Measurements from ENCODE around the gene PSMB5. TPM values are rescaled to one million over a fixed set of nuclear protein-coding genes. Genes with fewer than 3 reads are reported as not detected.

The PSMB5 gene
- total RNA-seq, 2 donors from 2014 or later = 47.4 to 79.7 TPM

DNA sequence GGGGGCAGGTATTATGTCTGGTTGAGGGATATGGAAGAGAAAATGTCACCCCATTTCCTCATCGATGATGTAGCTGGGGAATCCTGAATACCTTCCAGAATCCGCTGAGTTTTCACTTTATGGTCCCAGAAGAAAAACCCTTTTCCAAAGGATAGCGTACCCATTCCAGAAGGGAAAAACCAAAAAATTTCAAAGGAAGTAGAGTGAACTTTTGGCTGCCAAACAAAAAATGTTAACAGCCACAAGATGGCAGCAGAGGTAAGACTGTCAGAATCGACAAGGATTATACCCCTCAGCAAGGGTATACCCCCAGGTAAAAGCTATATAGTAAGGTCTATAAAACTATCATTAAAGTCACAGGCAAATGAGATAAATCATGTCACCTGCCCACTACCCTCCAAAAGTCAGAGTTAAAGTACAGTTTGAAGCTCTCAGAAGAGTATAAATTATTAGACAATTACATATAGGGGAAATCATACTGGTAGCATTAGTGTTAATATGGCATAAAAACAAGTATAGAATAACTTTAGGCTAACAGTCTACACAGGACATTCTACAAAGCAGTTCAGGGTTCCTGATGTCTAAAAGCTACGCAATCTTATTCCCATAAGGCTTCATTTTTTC lies 42.2 kb upstream of the PSMB5 start:
- peaks cover 11 to 28% of the 10 kb centered on the region in 2 donors for H3K4me1 ChIP-seq (ENCODE audit: control insufficient read depth in 1 of 2, low read depth in 2 of 2)
- no peak for ATAC-seq (ENCODE audit: insufficient number of reproducible peaks, low FRiP score, low read depth)
- H3K4me3 ChIP-seq = no peak overlapping the region
- H3K27ac ChIP-seq = peak overlapping the region in 1 of 2 donors; percentile 13
- no peaks in the 10 kb centered on the region for H3K9me3 ChIP-seq
- peaks cover 71% of the 10 kb centered on the region for H3K36me3 ChIP-seq
- no peak for DNase-seq (ENCODE audit: low spot score)
- H3K27me3 ChIP-seq (replicated peaks; ENCODE audit: insufficient read depth) = no peaks in the 10 kb centered on the region
- TF ChIP-seq, protein P1, sequence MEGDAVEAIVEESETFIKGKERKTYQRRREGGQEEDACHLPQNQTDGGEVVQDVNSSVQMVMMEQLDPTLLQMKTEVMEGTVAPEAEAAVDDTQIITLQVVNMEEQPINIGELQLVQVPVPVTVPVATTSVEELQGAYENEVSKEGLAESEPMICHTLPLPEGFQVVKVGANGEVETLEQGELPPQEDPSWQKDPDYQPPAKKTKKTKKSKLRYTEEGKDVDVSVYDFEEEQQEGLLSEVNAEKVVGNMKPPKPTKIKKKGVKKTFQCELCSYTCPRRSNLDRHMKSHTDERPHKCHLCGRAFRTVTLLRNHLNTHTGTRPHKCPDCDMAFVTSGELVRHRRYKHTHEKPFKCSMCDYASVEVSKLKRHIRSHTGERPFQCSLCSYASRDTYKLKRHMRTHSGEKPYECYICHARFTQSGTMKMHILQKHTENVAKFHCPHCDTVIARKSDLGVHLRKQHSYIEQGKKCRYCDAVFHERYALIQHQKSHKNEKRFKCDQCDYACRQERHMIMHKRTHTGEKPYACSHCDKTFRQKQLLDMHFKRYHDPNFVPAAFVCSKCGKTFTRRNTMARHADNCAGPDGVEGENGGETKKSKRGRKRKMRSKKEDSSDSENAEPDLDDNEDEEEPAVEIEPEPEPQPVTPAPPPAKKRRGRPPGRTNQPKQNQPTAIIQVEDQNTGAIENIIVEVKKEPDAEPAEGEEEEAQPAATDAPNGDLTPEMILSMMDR (IDR thresholded peaks at IDR 0.05) = peak; percentile 56

DNA sequence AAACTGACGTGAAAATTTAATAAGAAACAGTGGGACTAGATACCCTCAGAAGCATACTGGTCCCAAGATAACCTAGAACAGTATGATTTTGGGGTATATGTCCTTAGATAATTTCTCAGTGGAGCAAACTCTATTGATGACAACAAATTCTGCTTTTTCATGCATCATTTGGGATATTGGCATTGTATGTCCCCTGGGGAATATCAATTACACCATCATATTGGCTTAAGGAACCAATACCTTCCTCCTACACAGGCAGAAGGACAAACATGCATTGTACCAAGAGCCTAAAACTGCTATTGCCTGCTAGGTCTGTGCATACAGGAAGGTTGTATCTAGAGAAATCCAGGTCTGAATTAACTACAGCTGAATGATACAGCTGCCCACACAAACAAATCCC lies 40.2 kb upstream of the PSMB5 start:
- H3K9me3 ChIP-seq = no peaks in the 10 kb centered on the region
- DNase-seq (ENCODE audit: low spot score) (no peak), ATAC-seq (ENCODE audit: insufficient number of reproducible peaks, low FRiP score, low read depth) (no peak)
- no peaks in the 10 kb centered on the region for H3K27me3 ChIP-seq (replicated peaks; ENCODE audit: insufficient read depth)
- H3K4me1 ChIP-seq (ENCODE audit: control insufficient read depth in 1 of 2, low read depth in 2 of 2) = peaks cover 20 to 42% of the 10 kb centered on the region in 2 donors
- peaks cover 51% of the 10 kb centered on the region for H3K36me3 ChIP-seq
- TF ChIP-seq, protein P1 (IDR thresholded peaks at IDR 0.05) = no peak
- no peak overlapping the region for H3K4me3 ChIP-seq
- H3K27ac ChIP-seq = no peak overlapping the region

DNA sequence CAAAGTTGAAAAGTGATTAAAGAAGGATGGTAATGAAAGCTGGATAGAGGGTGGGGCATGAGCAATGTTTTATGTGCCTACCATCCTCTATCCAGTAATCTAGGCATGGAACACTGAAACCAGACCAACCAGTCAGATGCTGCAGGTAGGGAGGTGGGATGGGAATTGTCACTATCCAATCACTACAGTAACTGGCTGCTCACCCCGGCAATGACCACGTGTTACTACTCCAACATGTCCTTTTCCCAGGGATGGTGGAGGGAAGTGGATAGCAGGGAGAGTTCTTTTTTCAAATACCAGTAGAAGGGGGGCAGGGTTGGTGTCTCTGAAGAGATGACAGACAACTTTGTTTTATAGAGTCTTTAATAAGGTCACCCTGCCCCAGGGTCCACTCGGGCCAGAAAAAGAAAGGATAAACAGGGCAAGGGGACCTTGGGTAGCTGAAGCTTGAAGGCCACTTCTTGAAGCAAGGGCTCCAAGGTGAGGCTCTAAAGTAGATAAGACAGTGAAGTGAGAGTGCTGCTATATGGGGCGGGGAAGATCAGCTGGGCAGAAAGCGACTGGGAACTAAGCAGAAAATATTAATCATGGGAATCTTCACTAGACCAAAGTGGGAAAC lies 37.3 kb upstream of the PSMB5 start:
- Histone ChIP-seq H3K9me3 (no peaks in the 10 kb centered on the region), H3K4me3 (peak overlapping the region; percentile 90), H3K36me3 (peaks cover 47% of the 10 kb centered on the region), H3K27me3 (replicated peaks; ENCODE audit: insufficient read depth) (no peaks in the 10 kb centered on the region), H3K27ac (peak overlapping the region; percentile 4 to 78), H3K4me1 (ENCODE audit: control insufficient read depth in 1 of 2, low read depth in 2 of 2) (peaks cover 16 to 31% of the 10 kb centered on the region in 2 donors)
- TF ChIP-seq, protein P1 (IDR thresholded peaks at IDR 0.05) = no peak
- no peak for ATAC-seq (ENCODE audit: insufficient number of reproducible peaks, low FRiP score, low read depth)
- DNase-seq (ENCODE audit: low spot score) = no peak

DNA sequence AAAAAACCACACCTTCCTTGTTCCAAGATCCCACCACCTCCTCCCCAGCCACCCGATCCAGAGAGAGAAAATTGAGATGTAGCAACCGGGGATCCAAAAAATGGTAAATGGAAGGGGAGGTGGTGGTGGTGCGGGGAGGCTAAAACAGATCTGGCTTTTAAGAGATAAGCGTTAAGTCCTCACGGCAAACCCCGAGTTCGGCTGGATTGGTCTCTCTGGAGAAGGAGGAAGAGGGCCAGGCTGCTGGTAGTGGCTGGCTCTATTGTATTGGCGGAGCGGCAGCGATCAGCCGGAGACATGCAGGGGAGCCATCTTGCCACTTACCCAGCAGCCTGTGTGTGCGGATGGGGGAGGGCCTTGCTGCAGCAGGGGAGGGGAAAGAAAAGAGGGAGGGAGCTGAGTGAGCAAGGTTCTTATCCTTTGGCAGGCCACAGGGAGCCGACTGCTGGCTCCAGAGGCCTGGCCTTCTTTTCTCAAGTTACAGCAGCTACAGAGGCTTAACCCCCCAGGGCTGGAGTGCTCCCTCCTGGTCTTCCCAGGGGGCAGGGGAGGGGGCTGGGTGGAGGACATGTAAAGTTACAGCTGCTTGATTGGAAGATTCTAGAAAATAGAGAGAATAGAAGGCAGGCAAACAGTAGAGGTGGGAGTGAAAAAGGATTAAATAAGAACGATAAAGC lies 36.7 kb upstream of the PSMB5 start:
- Histone ChIP-seq H3K27ac (peak overlapping the region; percentile 4 to 78), H3K4me3 (peak overlapping the region; percentile 90), H3K9me3 (no peaks in the 10 kb centered on the region), H3K4me1 (ENCODE audit: control insufficient read depth in 1 of 2, low read depth in 2 of 2) (peaks cover 16 to 30% of the 10 kb centered on the region in 2 donors), H3K27me3 (replicated peaks; ENCODE audit: insufficient read depth) (no peaks in the 10 kb centered on the region), H3K36me3 (peaks cover 47% of the 10 kb centered on the region)
- ATAC-seq (ENCODE audit: insufficient number of reproducible peaks, low FRiP score, low read depth) (peak; percentile 36), DNase-seq (ENCODE audit: low spot score) (peak; percentile 56)
- TF ChIP-seq, protein P1 (IDR thresholded peaks at IDR 0.05) = no peak
